Measurements from ENCODE around the gene PRRC1. TPM values are rescaled to one million over a fixed set of nuclear protein-coding genes. Genes with fewer than 3 reads are reported as not detected.

The PRRC1 gene
- total RNA-seq, 4 donors from 2014 or later = 34.1 to 60.9 (median 46.3) TPM

GRCh38 chr5:127498548-127498947, 18.9 kb upstream of the PRRC1 start:
- H3K9me3 ChIP-seq = no peaks in the 10 kb centered on the region
- no peak for TF ChIP-seq POLR2A (IDR thresholded peaks at IDR 0.05)
- TF ChIP-seq, protein P1, sequence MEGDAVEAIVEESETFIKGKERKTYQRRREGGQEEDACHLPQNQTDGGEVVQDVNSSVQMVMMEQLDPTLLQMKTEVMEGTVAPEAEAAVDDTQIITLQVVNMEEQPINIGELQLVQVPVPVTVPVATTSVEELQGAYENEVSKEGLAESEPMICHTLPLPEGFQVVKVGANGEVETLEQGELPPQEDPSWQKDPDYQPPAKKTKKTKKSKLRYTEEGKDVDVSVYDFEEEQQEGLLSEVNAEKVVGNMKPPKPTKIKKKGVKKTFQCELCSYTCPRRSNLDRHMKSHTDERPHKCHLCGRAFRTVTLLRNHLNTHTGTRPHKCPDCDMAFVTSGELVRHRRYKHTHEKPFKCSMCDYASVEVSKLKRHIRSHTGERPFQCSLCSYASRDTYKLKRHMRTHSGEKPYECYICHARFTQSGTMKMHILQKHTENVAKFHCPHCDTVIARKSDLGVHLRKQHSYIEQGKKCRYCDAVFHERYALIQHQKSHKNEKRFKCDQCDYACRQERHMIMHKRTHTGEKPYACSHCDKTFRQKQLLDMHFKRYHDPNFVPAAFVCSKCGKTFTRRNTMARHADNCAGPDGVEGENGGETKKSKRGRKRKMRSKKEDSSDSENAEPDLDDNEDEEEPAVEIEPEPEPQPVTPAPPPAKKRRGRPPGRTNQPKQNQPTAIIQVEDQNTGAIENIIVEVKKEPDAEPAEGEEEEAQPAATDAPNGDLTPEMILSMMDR (IDR thresholded peaks at IDR 0.05) = no peak
- no peaks in the 10 kb centered on the region for H3K27me3 ChIP-seq
- H3K27ac ChIP-seq = no peak overlapping the region
- no peaks in the 10 kb centered on the region for H3K36me3 ChIP-seq
- no peaks in the 10 kb centered on the region for H3K4me1 ChIP-seq
- no peak for DNase-seq
- no peak overlapping the region for H3K4me3 ChIP-seq

GRCh38 chr5:127505905-127506304, 11.5 kb upstream of the PRRC1 start:
- Histone ChIP-seq H3K9me3 (no peaks in the 10 kb centered on the region), H3K27ac (no peak overlapping the region), H3K36me3 (no peaks in the 10 kb centered on the region), H3K4me3 (no peak overlapping the region), H3K4me1 (no peaks in the 10 kb centered on the region), H3K27me3 (no peaks in the 10 kb centered on the region)
- DNase-seq = no peak
- TF ChIP-seq, protein P1 (IDR thresholded peaks at IDR 0.05) = no peak
- TF ChIP-seq POLR2A (IDR thresholded peaks at IDR 0.05) = no peak

GRCh38 chr5:127506616-127507015, 10.8 kb upstream of the PRRC1 start:
- H3K27me3 ChIP-seq = no peaks in the 10 kb centered on the region
- no peak overlapping the region for H3K4me3 ChIP-seq
- H3K9me3 ChIP-seq = no peaks in the 10 kb centered on the region
- H3K4me1 ChIP-seq = no peaks in the 10 kb centered on the region
- H3K36me3 ChIP-seq = no peaks in the 10 kb centered on the region
- TF ChIP-seq POLR2A (IDR thresholded peaks at IDR 0.05) = no peak
- TF ChIP-seq, protein P1 (IDR thresholded peaks at IDR 0.05) = no peak
- H3K27ac ChIP-seq = no peak overlapping the region
- no peak for DNase-seq

DNA sequence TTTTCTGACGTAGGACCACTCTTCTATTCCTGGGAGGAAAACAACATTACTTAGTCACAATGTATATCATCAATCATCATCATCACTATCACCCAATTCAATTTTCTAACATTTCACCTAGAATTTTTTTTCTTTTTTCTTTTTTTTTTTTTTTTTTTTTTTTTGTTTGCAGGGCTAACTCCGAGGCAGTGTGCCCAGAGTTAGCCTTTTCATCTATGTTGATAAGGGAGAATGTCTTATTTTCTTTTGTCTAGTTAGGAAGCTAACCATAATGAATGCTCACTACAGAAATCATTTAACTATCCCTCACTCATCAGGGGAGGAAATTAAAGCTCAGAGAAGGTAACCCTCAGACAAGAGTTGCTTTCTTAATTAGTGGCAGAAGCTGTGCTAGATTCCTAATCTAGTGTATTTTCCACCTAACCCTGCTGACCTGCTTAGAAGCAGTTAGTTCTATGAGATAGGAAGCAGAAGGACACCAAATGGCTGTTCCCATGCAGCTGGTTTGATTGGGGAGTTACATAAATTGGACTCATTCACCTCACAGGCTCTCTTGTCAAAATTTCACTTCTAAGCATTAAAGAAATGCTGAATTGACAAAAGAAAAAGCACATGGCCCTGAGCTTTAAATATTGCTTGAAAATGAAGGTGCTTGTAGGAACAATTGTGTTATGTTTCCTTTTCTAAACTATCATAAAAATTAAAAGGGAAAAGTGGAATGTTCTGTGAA, 8.6 kb upstream of the PRRC1 start:
- no peak overlapping the region for H3K4me3 ChIP-seq
- no peaks in the 10 kb centered on the region for H3K36me3 ChIP-seq
- H3K27me3 ChIP-seq = no peaks in the 10 kb centered on the region
- no peaks in the 10 kb centered on the region for H3K9me3 ChIP-seq
- no peaks in the 10 kb centered on the region for H3K4me1 ChIP-seq
- TF ChIP-seq, protein P1 (IDR thresholded peaks at IDR 0.05) = no peak
- no peak for DNase-seq
- H3K27ac ChIP-seq = no peak overlapping the region

- Histone ChIP-seq H3K4me3 (no peak overlapping the region), H3K27me3 (no peaks in the 10 kb centered on the region), H3K27ac (no peak overlapping the region), H3K9me3 (no peaks in the 10 kb centered on the region), H3K4me1 (peaks cover 0 to 3% (median 0%) of the 10 kb centered on the region in 4 donors), H3K36me3 (no peaks in the 10 kb centered on the region)
- DNase-seq = no peak
- TF ChIP-seq POLR2A (IDR thresholded peaks at IDR 0.05) = no peak
- TF ChIP-seq, protein P1 (IDR thresholded peaks at IDR 0.05) = no peak
Observed at GRCh38 chr5:127513408-127513970, 4.0 kb upstream of the PRRC1 start.

Measured in Peyer's patch (tissue), 4 donors.